Ishikawa (cell line): ENCODE measurements around the gene MEF2A.

Experiments
- CEBPB ChIP-seq: IDR thresholded peaks from 2 replicates; pipeline ENCODE4 v1.6.1; 2012
- CREB1 ChIP-seq: IDR thresholded peaks from 2 replicates; pipeline ENCODE4 v1.6.1; 2012; ENCODE audit warnings: low read depth
- EGR1 ChIP-seq: IDR thresholded peaks from 2 replicates; pipeline ENCODE4 v1.6.1; 2012
- EP300 ChIP-seq: IDR thresholded peaks from 2 replicates; pipeline ENCODE4 v1.6.1; 2012; ENCODE audit warnings: borderline replicate concordance
- FOXM1 ChIP-seq: IDR thresholded peaks from 2 replicates; pipeline ENCODE4 v1.6.1; 2012; ENCODE audit warnings: low read depth, borderline replicate concordance
- MAX ChIP-seq: IDR thresholded peaks from 2 replicates; pipeline ENCODE4 v1.6.1; 2012
- NFIC ChIP-seq: IDR thresholded peaks from 2 replicates; pipeline ENCODE4 v1.6.1; 2012
- RAD21 ChIP-seq: IDR thresholded peaks from 2 replicates; pipeline ENCODE4 v1.6.1; 2012; ENCODE audit warnings: low read depth
- REST ChIP-seq: IDR thresholded peaks from 2 replicates; pipeline ENCODE4 v1.6.1; 2012; ENCODE audit warnings: low read depth, mild to moderate bottlenecking
- TAF1 ChIP-seq: IDR thresholded peaks from 2 replicates; pipeline ENCODE4 v1.6.1; 2012; ENCODE audit warnings: low read depth, mild to moderate bottlenecking
- TCF12 ChIP-seq: IDR thresholded peaks from 2 replicates; pipeline ENCODE4 v1.6.1; 2012; ENCODE audit warnings: low read depth
- TEAD4 ChIP-seq: IDR thresholded peaks from 2 replicates; pipeline ENCODE4 v1.6.1; 2012
- USF1 ChIP-seq: IDR thresholded peaks from 2 replicates; pipeline ENCODE4 v1.6.1; 2012
- YY1 ChIP-seq: IDR thresholded peaks from 2 replicates; pipeline ENCODE4 v1.6.1; 2012; ENCODE audit warnings: low read depth
- ZBTB7A ChIP-seq: IDR thresholded peaks from 2 replicates; pipeline ENCODE4 v1.6.1; 2012; ENCODE audit warnings: low read depth

MEF2A gene

GRCh38 chr15:99712415-99712814 lies 146.6 kb downstream of the MEF2A start:
- TF ChIP-seq MAX: no peak
- no peak for TF ChIP-seq TEAD4
- no peak for TF ChIP-seq EP300
- TF ChIP-seq REST: no peak
- TF ChIP-seq CEBPB: no peak
- TF ChIP-seq NFIC: no peak
- TF ChIP-seq TCF12: no peak

- no peak for TF ChIP-seq ZBTB7A
- TF ChIP-seq CEBPB: no peak
- no peak for TF ChIP-seq RAD21
- TF ChIP-seq FOXM1: no peak
- no peak for TF ChIP-seq EP300
- no peak for TF ChIP-seq TEAD4
- no peak for TF ChIP-seq CREB1
- no peak for TF ChIP-seq USF1
These were observed 150.8 kb downstream of the MEF2A start for GRCh38 chr15:99716540-99717095.

GRCh38 chr15:99717161-99718009 lies 151.6 kb downstream of the MEF2A start:
- TF ChIP-seq TCF12 (no peak), MAX (no peak), TEAD4 (no peak), TAF1 (no peak), YY1 (no peak), EP300 (no peak), RAD21 (no peak), CREB1 (no peak), FOXM1 (no peak), NFIC (no peak), CEBPB (no peak), REST (no peak), ZBTB7A (no peak)

- TF ChIP-seq EGR1 (no peak), TEAD4 (no peak), TAF1 (no peak), TCF12 (no peak), FOXM1 (no peak), REST (no peak), ZBTB7A (no peak), MAX (no peak), EP300 (no peak), NFIC (no peak), USF1 (no peak), CREB1 (no peak), YY1 (no peak)
These were observed 152.6 kb downstream of the MEF2A start for GRCh38 chr15:99718421-99718820.
